GM21786 (cell line): ENCODE data around the gene USP20.
"Not testable (repeated sequence)": the region's sequence is repeated elsewhere in the genome, so short reads cannot be mapped to it uniquely, and the experiment has no call there.

ENCODE experiments used
- ATAC-seq: cut with Tn5 transposase; IDR thresholded peaks from one replicate; pipeline ENCODE4 v1.9.1; 2021; ENCODE audit not compliant: unreplicated experiment

Gene USP20

GRCh38 chr9:129835128-129835859, at the start of gene USP20, which contains the start of gene C9orf78:
TSS of gene USP20 (plus strand) at chr9:129835458. CDS start at chr9:129852556, 17,098 bp downstream.
TSS of gene C9orf78 (minus strand) at chr9:129835275. CDS start at chr9:129835221, 54 bp downstream.
- peak; percentile 95 for ATAC-seq

DNA sequence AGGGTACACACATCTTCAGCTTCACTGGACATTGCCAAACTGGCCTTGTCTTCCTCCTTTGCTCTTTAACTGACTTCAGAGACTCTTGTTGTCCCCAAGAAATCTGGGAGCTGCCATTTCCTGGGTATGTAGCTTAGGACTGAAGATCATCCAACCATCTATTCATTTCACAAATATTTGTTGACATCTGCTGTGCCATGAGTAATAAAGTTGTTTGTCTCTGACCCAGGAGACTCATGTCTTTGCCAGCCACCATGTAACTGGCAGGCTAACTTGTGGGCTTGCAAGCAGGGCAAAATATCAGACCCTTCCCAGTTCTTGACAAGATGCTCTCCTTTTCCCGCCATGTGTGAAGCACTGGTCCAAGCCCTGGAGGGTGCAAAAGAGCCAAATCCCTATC, 49.4 kb upstream of the USP20 start:
- no peak for ATAC-seq

GRCh38 chr9:129786481-129786880, 48.8 kb upstream of the USP20 start:
- no peak for ATAC-seq

- no peak for ATAC-seq
Measured at GRCh38 chr9:129794549-129794948, 40.7 kb upstream of the USP20 start.

DNA sequence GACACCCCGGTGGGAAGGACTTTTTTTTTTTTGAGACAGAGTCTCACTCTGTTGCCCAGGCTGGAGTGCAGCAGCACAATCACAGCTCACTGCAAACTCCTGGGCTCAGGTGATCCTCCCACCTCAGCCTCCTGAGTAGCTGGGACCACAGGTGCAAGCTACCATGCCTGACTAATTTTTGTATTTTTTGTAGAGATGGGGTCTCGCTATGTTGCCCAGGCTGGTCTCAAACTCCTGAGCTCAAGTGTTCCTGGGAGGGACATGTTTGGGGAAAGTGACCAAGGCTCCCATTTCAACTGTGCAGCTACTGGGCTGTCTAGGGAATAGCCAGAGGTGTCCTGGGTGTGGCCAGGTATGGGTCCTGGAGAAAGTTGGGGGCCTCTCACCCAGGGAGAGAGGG, 39.2 kb upstream of the USP20 start:
- ATAC-seq: not testable (repeated sequence)

GRCh38 chr9:129798973-129799372, 36.3 kb upstream of the USP20 start:
- no peak for ATAC-seq

- ATAC-seq: no peak
Measured at GRCh38 chr9:129801504-129801903, 33.8 kb upstream of the USP20 start.

DNA sequence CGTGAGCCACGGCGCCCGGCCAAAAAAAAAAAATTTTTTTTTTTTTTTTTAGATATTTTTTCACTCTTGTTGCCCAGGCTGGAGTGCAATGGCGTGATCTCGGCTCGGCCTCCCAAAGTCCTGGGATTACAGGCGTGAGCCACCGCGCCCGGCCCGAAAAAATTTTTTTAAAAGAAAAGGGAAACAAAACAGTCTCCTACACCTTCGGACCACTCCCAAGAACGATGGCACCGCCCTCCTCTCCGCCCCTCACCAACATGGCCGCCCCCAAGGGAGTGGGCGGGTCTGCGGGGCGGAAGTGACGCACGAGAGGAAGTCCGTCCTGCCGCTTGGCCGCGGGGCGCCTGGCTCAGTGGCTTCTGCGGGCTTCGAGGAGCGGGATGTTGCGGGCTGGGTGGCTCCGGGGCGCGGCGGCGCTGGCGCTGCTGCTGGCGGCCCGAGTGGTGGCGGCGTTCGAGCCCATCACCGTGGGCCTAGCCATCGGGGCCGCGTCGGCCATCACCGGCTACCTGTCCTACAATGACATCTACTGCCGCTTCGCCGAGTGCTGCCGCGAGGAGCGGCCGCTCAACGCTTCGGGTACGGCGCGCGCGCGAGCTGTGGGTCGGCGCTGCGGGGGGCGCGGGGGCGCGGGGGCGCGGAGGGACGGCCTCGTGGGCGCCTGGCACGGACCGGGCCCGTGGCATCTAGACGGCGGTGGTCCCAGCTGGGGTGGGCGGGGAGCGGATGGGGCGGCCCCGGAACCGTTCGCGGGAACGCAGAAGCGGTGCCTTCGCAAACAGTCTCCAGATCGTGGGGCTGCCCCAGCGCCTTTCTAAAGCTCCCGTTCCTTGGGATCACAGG, 32.2 kb upstream of the USP20 start, which contains the start of gene TOR1B:
TSS of gene TOR1B (plus strand) at position 352 of the 843 bp plus-strand sequence. CDS start at position 381, 29 bp downstream.
- ATAC-seq: peak; percentile 92

- no peak for ATAC-seq
Measured at GRCh38 chr9:129803676-129804060, 31.6 kb upstream of the USP20 start.

- no peak for ATAC-seq
Measured at GRCh38 chr9:129806061-129806460, 29.2 kb upstream of the USP20 start.

DNA sequence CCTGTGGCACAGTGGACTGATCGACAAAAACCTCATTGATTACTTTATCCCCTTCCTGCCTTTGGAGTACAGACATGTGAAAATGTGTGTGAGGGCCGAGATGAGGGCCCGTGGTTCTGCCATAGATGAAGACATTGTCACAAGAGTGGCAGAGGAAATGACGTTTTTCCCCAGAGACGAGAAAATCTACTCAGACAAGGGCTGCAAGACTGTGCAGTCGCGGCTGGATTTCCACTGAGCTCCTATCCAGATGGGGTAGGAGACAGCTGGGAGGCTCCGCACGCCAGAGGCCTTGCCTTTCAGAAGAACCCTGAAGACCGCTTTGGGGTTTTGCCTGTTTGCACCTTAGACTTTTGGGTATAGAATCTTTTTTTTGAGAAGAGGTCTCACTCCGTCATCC, 25.9 kb upstream of the USP20 start:
- ATAC-seq: no peak

DNA sequence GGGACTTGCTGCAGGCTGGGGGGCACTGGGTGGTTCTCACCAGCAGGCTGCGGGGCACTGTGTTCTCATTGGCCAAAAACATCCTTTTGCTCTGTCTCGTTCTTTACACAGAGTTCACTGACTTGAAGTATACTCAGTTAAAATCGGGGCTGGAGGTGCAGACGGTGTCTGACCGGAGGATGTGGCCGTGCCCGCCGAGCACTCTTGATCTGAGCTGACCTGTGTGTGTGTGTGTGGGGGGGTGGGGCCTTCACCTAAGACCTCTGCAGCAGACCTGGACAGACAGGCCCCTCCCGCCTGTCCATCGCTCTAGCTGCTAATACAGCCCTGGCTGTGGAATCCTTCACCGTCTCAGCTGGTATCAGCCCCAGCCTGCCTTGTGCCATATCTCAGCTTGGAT, 25.1 kb upstream of the USP20 start:
- no peak for ATAC-seq

DNA sequence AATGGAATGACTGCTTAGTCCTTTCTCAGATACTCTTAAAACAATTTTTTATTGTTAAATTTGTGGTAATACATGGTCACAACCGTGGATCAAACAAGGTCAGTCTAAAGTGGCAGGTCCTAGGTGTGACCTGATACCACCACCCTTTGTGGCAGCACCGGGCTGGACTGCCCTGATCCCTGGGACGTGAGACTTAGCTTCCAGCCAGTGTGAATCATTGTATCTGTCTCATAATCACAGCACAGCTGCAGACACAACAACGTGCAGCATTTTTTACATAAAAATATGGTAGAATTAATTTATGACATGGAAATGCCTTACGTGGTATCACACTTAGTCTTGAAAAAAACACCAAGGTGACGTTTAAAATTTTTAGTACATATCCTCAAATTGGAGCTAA, 24.5 kb upstream of the USP20 start:
- no peak for ATAC-seq

DNA sequence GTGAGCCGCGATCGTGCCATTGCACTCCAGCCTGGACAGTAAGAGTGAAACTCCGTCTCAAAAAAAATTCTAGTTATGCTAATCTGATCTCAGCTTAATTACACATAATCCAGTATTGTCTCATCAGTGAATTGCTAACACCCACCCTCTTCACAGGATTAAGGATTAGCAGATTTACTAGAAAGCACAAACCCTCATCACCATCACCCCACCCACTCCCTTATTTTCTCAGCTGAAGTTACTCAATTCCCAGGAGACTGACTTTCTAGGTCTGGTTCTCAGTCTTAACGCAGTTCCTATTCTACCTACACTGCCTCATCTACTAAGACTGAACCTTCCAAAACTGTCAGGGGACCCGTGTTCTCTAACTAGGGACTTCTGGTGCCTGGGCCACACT, 23.3 kb upstream of the USP20 start:
- no peak for ATAC-seq

- ATAC-seq: no peak
Measured at GRCh38 chr9:129812385-129812784, 22.9 kb upstream of the USP20 start.

- no peak for ATAC-seq
Measured at GRCh38 chr9:129813661-129814060, 21.6 kb upstream of the USP20 start.

- no peak for ATAC-seq
Measured at GRCh38 chr9:129814432-129815223, 20.6 kb upstream of the USP20 start.

DNA sequence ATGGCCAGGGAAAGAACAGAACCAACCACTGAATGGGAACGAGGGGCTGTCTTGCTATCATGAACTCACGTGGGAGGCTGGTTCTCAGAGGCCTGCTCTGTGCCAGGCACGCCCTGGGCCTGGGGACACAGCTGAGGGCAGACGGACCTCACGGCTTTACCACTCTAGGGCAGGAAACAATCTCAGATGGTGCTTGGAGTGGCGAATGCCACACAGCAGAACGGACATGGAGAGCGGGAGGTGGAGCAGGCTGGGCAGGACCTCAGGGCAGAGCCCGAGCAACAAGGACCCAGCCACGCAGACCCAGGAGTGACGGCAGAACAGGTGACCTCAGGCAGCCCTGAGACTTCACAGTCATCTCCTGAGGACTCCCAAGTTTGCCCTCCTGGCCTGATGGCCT, 20.0 kb upstream of the USP20 start:
- no peak for ATAC-seq

DNA sequence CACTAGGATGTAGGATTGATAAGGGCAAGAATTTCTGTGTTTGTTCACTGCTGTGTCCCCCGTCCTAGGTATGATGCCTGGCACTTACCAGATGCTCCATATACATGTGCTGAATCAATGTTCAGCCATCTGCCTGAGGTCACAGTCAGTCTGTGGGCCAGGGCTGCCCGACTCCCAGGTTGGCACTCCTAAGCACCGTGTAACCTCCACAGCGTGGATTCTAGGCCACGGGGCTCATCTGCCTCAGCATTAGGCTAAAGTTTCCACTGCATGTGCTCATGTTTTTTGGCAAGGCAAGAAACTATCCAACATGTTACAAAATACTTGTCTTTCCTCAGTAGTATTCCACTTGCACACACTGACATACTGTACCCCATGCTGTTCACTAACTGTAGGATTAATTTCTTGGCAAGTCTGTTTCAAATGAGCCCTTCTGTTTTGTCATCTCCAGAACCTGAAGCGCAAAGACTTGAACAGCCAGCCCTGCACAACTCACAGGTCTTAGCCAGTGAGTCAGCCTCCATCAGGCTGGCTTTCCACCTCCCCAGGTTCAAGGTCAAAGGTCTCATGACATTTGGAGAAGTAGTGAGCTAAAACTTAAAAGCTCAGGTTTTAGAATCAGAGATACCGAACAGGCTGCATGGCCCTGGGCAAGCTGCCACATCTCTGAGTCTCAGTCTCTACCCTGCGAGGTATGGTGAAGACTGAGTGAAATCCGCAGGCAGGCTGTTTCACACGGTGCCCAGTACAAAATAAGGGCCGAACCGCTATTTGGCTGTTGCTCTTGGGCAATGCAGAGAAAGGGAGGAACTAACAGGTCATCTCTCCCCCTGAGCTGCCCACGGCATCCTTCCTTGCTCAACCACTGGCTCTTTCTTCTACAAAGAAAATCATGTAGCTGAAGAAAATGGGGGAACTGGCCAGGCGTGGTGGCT, 18.5 kb upstream of the USP20 start:
- no peak for ATAC-seq

DNA sequence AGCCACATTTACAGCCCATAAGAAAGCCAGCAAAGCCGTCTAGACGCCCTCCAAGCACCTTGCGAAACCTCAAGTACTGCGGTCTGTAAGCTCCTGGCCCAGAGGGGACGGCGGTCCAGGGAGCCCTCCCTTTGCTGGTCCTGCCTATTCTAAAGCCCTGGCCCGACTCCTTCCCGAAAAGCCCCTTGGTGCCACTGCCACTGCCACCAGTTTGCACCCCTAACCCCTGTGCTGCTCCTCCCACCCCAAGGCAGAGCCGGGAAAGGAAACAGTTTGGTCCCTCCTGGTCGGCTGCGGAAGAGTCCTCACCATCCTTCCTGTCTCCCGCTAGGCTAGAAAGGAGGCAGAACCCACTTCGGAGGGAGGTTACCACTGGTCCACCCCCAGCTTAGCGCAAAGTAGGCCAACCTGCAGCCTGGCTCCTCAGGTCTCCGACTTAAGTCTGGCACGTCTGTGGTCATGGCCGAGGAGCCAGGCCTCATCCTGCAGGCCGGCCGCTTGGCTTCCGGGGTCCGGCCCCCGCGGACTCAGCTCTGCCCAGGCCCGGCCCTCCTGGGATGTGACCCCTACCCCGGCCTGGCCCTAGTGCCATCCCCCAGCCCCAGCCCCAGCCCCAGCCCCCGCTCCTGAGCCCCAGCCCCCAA, 12.2 kb upstream of the USP20 start:
- ATAC-seq: no peak
